Measurements from ENCODE around the gene HELZ.

The HELZ gene

DNA sequence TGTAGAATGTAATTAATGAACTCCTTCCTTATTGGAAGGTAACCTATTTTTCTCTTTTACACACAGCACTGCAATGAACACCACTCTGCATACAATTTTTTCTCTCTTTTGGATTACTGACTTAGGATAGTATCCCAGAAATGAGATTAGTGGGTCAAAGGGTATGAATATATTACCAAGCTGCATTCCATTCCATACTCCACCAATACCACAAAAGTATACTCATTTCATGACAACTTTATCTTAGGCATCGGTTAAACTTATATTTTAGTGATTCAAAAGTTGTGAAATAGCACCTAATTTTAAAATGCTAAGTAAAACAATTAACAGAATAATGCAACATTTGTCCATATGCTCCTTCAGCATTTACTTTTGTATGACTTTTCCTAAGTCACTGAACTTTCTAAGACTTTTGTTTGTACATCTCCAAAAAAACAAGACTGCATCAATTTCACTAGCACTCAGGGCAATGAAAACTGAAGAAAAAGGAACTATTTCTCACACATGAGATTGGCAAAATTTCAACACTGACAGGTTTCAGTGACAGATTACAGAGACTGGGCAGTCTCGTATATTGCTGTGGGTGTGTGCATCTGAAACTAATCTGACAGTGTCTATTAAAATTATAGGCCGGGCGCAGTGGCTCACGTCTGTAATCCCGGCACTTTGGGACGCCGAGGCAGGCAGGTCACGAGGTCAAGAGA, 32.1 kb downstream of the HELZ start:
- Histone ChIP-seq H3K9ac (ENCODE audit: low read length) (no peak overlapping the region), H4K20me1 (ENCODE audit: insufficient read depth, low read length) (no peaks in the 10 kb centered on the region), H3F3A (ENCODE audit: insufficient read depth, low read length) (no peaks in the 10 kb centered on the region), H3K9me3 (ENCODE audit: low read length) (no peaks in the 10 kb centered on the region), H3K4me3 (ENCODE audit: low read depth, low read length, poor library complexity, severe bottlenecking) (no peak overlapping the region), H2AFZ (ENCODE audit: low read length) (no peak overlapping the region), H3K27ac (ENCODE audit: low read depth, low read length, poor library complexity, severe bottlenecking) (no peak overlapping the region), H3K4me2 (ENCODE audit: low read length) (no peak overlapping the region), H3K4me1 (ENCODE audit: insufficient read depth, low read length, severe bottlenecking) (no peaks in the 10 kb centered on the region), H3K9me2 (ENCODE audit: low read depth, low read length) (no peaks in the 10 kb centered on the region), H3K27me3 (ENCODE audit: insufficient read depth, low read length) (no peaks in the 10 kb centered on the region), H3K79me2 (ENCODE audit: insufficient read depth, low read length) (no peaks in the 10 kb centered on the region), H3K36me3 (ENCODE audit: insufficient read depth, low read length) (peaks cover 66% of the 10 kb centered on the region)
- TF ChIP-seq, protein P1, sequence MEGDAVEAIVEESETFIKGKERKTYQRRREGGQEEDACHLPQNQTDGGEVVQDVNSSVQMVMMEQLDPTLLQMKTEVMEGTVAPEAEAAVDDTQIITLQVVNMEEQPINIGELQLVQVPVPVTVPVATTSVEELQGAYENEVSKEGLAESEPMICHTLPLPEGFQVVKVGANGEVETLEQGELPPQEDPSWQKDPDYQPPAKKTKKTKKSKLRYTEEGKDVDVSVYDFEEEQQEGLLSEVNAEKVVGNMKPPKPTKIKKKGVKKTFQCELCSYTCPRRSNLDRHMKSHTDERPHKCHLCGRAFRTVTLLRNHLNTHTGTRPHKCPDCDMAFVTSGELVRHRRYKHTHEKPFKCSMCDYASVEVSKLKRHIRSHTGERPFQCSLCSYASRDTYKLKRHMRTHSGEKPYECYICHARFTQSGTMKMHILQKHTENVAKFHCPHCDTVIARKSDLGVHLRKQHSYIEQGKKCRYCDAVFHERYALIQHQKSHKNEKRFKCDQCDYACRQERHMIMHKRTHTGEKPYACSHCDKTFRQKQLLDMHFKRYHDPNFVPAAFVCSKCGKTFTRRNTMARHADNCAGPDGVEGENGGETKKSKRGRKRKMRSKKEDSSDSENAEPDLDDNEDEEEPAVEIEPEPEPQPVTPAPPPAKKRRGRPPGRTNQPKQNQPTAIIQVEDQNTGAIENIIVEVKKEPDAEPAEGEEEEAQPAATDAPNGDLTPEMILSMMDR (IDR thresholded peaks at IDR 0.05; ENCODE audit: low read length) = no peak
- TF ChIP-seq EZH2 (IDR thresholded peaks at IDR 0.05; ENCODE audit: borderline replicate concordance, low read length) = no peak

- Histone ChIP-seq H3K27me3 (ENCODE audit: insufficient read depth, low read length) (no peaks in the 10 kb centered on the region), H3F3A (ENCODE audit: insufficient read depth, low read length) (no peaks in the 10 kb centered on the region), H3K4me3 (ENCODE audit: low read depth, low read length, poor library complexity, severe bottlenecking) (no peak overlapping the region), H3K4me1 (ENCODE audit: insufficient read depth, low read length, severe bottlenecking) (no peaks in the 10 kb centered on the region), H3K79me2 (ENCODE audit: insufficient read depth, low read length) (no peaks in the 10 kb centered on the region), H4K20me1 (ENCODE audit: insufficient read depth, low read length) (no peaks in the 10 kb centered on the region), H3K9me2 (ENCODE audit: low read depth, low read length) (no peaks in the 10 kb centered on the region), H3K27ac (ENCODE audit: low read depth, low read length, poor library complexity, severe bottlenecking) (no peak overlapping the region), H3K9ac (ENCODE audit: low read length) (no peak overlapping the region), H3K4me2 (ENCODE audit: low read length) (no peak overlapping the region), H3K36me3 (ENCODE audit: insufficient read depth, low read length) (peaks cover 60% of the 10 kb centered on the region), H3K9me3 (ENCODE audit: low read length) (no peaks in the 10 kb centered on the region), H2AFZ (ENCODE audit: low read length) (no peak overlapping the region)
- TF ChIP-seq EZH2 (IDR thresholded peaks at IDR 0.05; ENCODE audit: borderline replicate concordance, low read length) = no peak
- TF ChIP-seq, protein P1 (IDR thresholded peaks at IDR 0.05; ENCODE audit: low read length) = no peak
These were observed 32.8 kb downstream of the HELZ start for GRCh38 chr17:67212231-67212630.

GRCh38 chr17:67211742-67212141, 33.3 kb downstream of the HELZ start:
- Histone ChIP-seq H3K27me3 (ENCODE audit: insufficient read depth, low read length) (no peaks in the 10 kb centered on the region), H2AFZ (ENCODE audit: low read length) (no peak overlapping the region), H3K9me2 (ENCODE audit: low read depth, low read length) (no peaks in the 10 kb centered on the region), H3F3A (ENCODE audit: insufficient read depth, low read length) (no peaks in the 10 kb centered on the region), H3K4me3 (ENCODE audit: low read depth, low read length, poor library complexity, severe bottlenecking) (no peak overlapping the region), H3K36me3 (ENCODE audit: insufficient read depth, low read length) (peaks cover 55% of the 10 kb centered on the region), H3K4me2 (ENCODE audit: low read length) (no peak overlapping the region), H3K27ac (ENCODE audit: low read depth, low read length, poor library complexity, severe bottlenecking) (no peak overlapping the region), H3K9me3 (ENCODE audit: low read length) (no peaks in the 10 kb centered on the region), H4K20me1 (ENCODE audit: insufficient read depth, low read length) (no peaks in the 10 kb centered on the region), H3K9ac (ENCODE audit: low read length) (no peak overlapping the region), H3K79me2 (ENCODE audit: insufficient read depth, low read length) (no peaks in the 10 kb centered on the region), H3K4me1 (ENCODE audit: insufficient read depth, low read length, severe bottlenecking) (no peaks in the 10 kb centered on the region)
- no peak for TF ChIP-seq EZH2 (IDR thresholded peaks at IDR 0.05; ENCODE audit: borderline replicate concordance, low read length)
- TF ChIP-seq, protein P1 (IDR thresholded peaks at IDR 0.05; ENCODE audit: low read length) = no peak

All from OCI-LY1 (cell line).